Measurements from ENCODE around the gene USP5. TPM values are rescaled to one million over a fixed set of nuclear protein-coding genes. Genes with fewer than 3 reads are reported as not detected.

USP5 gene
- total RNA-seq, 1 donor from 2014 or later, result 77.5 TPM

- FAIRE-seq (no peak), DNase-seq (ENCODE audit: low spot score in 2 of 2) (peak; percentile 88 to 93)
Measured at GRCh38 chr12:6825398-6826124, 26.4 kb upstream of the USP5 start.

GRCh38 chr12:6826125-6826733 is 25.7 kb upstream of the USP5 start:
- DNase-seq (ENCODE audit: low spot score in 2 of 2) (no peak), FAIRE-seq (no peak)

- FAIRE-seq (no peak), DNase-seq (ENCODE audit: low spot score in 2 of 2) (no peak)
Measured at GRCh38 chr12:6826734-6827436, 25.1 kb upstream of the USP5 start.

GRCh38 chr12:6827437-6827911 is 24.5 kb upstream of the USP5 start:
- FAIRE-seq (no peak), DNase-seq (ENCODE audit: low spot score in 2 of 2) (peak; percentile 80 to 84)

- DNase-seq (ENCODE audit: low spot score in 2 of 2) (peak; percentile 68 to 73), FAIRE-seq (no peak)
Measured at GRCh38 chr12:6827982-6828780, 23.8 kb upstream of the USP5 start, which contains the start of gene P3H3. P3H3 (plus strand) TSS chr12:6828407; CDS start chr12:6828441, 34 bp downstream.

- DNase-seq (ENCODE audit: low spot score in 2 of 2), result peak in 1 of 2 donors; percentile 60
- FAIRE-seq, result no peak
Measured at GRCh38 chr12:6828781-6829535, 23.0 kb upstream of the USP5 start.

- FAIRE-seq, result no peak
- no peak for DNase-seq (ENCODE audit: low spot score in 2 of 2)
Measured at GRCh38 chr12:6829536-6830220, 22.3 kb upstream of the USP5 start.

GRCh38 chr12:6830286-6830890 is 21.6 kb upstream of the USP5 start:
- DNase-seq (ENCODE audit: low spot score in 2 of 2) (no peak), FAIRE-seq (no peak)

GRCh38 chr12:6830999-6831398 is 21.0 kb upstream of the USP5 start:
- FAIRE-seq, result no peak
- no peak for DNase-seq (ENCODE audit: low spot score in 2 of 2)

- no peak for DNase-seq (ENCODE audit: low spot score in 2 of 2)
- FAIRE-seq, result no peak
Measured at GRCh38 chr12:6831450-6831995, 20.4 kb upstream of the USP5 start.

GRCh38 chr12:6832125-6832524 is 19.8 kb upstream of the USP5 start:
- no peak for FAIRE-seq
- DNase-seq (ENCODE audit: low spot score in 2 of 2), result no peak

- FAIRE-seq (no peak), DNase-seq (ENCODE audit: low spot score in 2 of 2) (no peak)
Measured at GRCh38 chr12:6833189-6833890, 18.6 kb upstream of the USP5 start.

GRCh38 chr12:6834254-6834653 is 17.7 kb upstream of the USP5 start:
- DNase-seq (ENCODE audit: low spot score in 2 of 2), result no peak
- FAIRE-seq, result no peak

GRCh38 chr12:6834873-6835272 is 17.1 kb upstream of the USP5 start:
- FAIRE-seq (no peak), DNase-seq (ENCODE audit: low spot score in 2 of 2) (no peak)

- DNase-seq (ENCODE audit: low spot score in 2 of 2) (no peak), FAIRE-seq (no peak)
Measured at GRCh38 chr12:6836851-6837250, 15.1 kb upstream of the USP5 start.

GRCh38 chr12:6837370-6838060 is 14.4 kb upstream of the USP5 start:
- FAIRE-seq, result no peak
- no peak for DNase-seq (ENCODE audit: low spot score in 2 of 2)

GRCh38 chr12:6838854-6839253 is 13.1 kb upstream of the USP5 start:
- FAIRE-seq, result no peak
- no peak for DNase-seq (ENCODE audit: low spot score in 2 of 2)
